Astrocyte of the spinal cord (primary cell): ENCODE measurements around the gene FRY.

Source experiments
- DNase-seq: peaks from one replicate; pipeline ENCODE4 v3.0.0; 2011; ENCODE audit warnings: low read depth, low spot score
- H3K4me3 ChIP-seq: 2 replicates; pipeline ENCODE4 v1.5.1; 2011; ENCODE audit warnings: low read depth, mild to moderate bottlenecking, low read length, moderate library complexity
- CTCF ChIP-seq: IDR thresholded peaks from 2 replicates; pipeline ENCODE4 v1.5.1; 2012; ENCODE audit warnings: low read depth, mild to moderate bottlenecking, low read length, inconsistent platforms
- in situ Hi-C: cut with HindIII; loops from 2 replicates; pipeline ENCODE4 v1.10.0; 2017; ENCODE audit warnings: low sequenced_read_pairs

FRY gene

GRCh38 chr13:32222046-32222676 lies 190.6 kb downstream of the FRY start:
- no peak for DNase-seq
- in situ Hi-C loops: no loop called here
- no peak for TF ChIP-seq CTCF
- no peak overlapping the region for H3K4me3 ChIP-seq

GRCh38 chr13:32224916-32225315 lies 193.3 kb downstream of the FRY start:
- TF ChIP-seq CTCF: no peak

GRCh38 chr13:32225481-32225931 lies 193.9 kb downstream of the FRY start:
- peak; percentile 91 for DNase-seq
- in situ Hi-C loops: no loop called here
- H3K4me3 ChIP-seq: no peak overlapping the region
- TF ChIP-seq CTCF: no peak

More at GRCh38 chr13:32224916-32225315, 193.3 kb downstream of the FRY start:
- H3K4me3 ChIP-seq: no peak overlapping the region
- in situ Hi-C loops: no loop called here
- DNase-seq: no peak

GRCh38 chr13:32228330-32229041 lies 196.9 kb downstream of the FRY start:
- no peak for TF ChIP-seq CTCF
- in situ Hi-C loops: no loop called here
- no peak overlapping the region for H3K4me3 ChIP-seq
- peak; percentile 75 for DNase-seq

GRCh38 chr13:32229443-32229842 lies 197.9 kb downstream of the FRY start:
- in situ Hi-C loops: no loop called here

GRCh38 chr13:32232263-32232662 lies 200.7 kb downstream of the FRY start:
- DNase-seq: no peak
- H3K4me3 ChIP-seq: no peak overlapping the region
- no peak for TF ChIP-seq CTCF
- in situ Hi-C loops: no loop called here

More at GRCh38 chr13:32229443-32229842, 197.9 kb downstream of the FRY start:
- no peak for TF ChIP-seq CTCF
- DNase-seq: peak; percentile 7
- no peak overlapping the region for H3K4me3 ChIP-seq
